B cell (primary cell): Measurements from ENCODE around the gene BMERB1. TPM values are rescaled to one million over a fixed set of nuclear protein-coding genes. Genes with fewer than 3 reads are reported as not detected.

Experiments
- ATAC-seq: fragments of 200-7000 bp; cut with Tn5 transposase; one replicate; pipeline ENCODE4 v1.10.0; 2021; ENCODE audit warnings: low read depth, mild to moderate bottlenecking, moderate number of reproducible peaks, moderate library complexity
- CTCF ChIA-PET: fragments of 350-600 bp; sonication (Branson Sonifier 250); formaldehyde crosslinking; loops from one replicate; lab custom pipeline; 2021; ENCODE audit warnings: antibody characterized with exemption, inconsistent platforms; lab: Charles Lee
- POLR2A ChIA-PET: fragments of 350-600 bp; sonication (Branson Sonifier 250); formaldehyde crosslinking; loops from one replicate; lab custom pipeline; 2021; ENCODE audit warnings: antibody characterized with exemption; lab: Charles Lee
- DNase-seq: peaks from one replicate; pipeline ENCODE4 v3.0.0; 2013
- H2AFZ ChIP-seq: 2 replicates; pipeline ENCODE4 v1.6.1; 2012; ENCODE audit warnings: mild to moderate bottlenecking, low read depth, low read length; ENCODE audit not compliant: insufficient read depth, poor library complexity, severe bottlenecking
- H3K27ac ChIP-seq, 2 donors: 1 replicate in 1 of 2; 2 replicates in 1 of 2; pipeline ENCODE4 v1.5.1; 2012 to 2013; ENCODE audit warnings: low read length in 2 of 2, mild to moderate bottlenecking in 2 of 2, moderate library complexity in 1 of 2
- H3K27me3 ChIP-seq, 4 experiments: fragments of 200-600 bp in 1 of 4; sonication (generic) in 1 of 4; replicated peaks in 1 of 4; 1 replicate in 2 of 4; 2 replicates in 2 of 4; pipeline versions ENCODE4 v1.6.1 to v1.7.0; 2013 to 2016; ENCODE audit warnings: low read length in 3 of 4, mild to moderate bottlenecking in 2 of 4, mixed read lengths in 1 of 4, moderate library complexity in 1 of 4; ENCODE audit not compliant: insufficient read depth in 4 of 4, control insufficient read depth in 3 of 4; ENCODE audit errors: control extremely low read depth in 1 of 4
- H3K36me3 ChIP-seq, 2 experiments: replicated peaks in 1 of 2; 1 replicate in 1 of 2; 2 replicates in 1 of 2; pipeline versions ENCODE4 v1.6.1 to v1.7.1; 2013; ENCODE audit warnings: low read length in 1 of 2; ENCODE audit not compliant: insufficient read depth in 2 of 2, control insufficient read depth in 1 of 2; ENCODE audit errors: control extremely low read depth in 1 of 2, extremely low read depth in 1 of 2
- H3K4me1 ChIP-seq, 2 donors: fragments of 200-600 bp in 1 of 2; sonication (generic) in 1 of 2; 1 replicate in 1 of 2; 2 replicates in 1 of 2; pipeline versions ENCODE4 v1.5.1 to v1.6.1; 2013 to 2017; ENCODE audit warnings: low read length in 2 of 2; ENCODE audit not compliant: control insufficient read depth in 2 of 2, insufficient read depth in 2 of 2
- H3K4me2 ChIP-seq: replicated peaks from 2 replicates; pipeline ENCODE3; 2012; ENCODE audit warnings: mild to moderate bottlenecking, low read depth, low read length; ENCODE audit not compliant: poor library complexity, severe bottlenecking
- H3K4me3 ChIP-seq, 5 experiments: fragments of 200-600 bp in 1 of 5; sonication (generic) in 1 of 5; 1 replicate in 3 of 5; 2 replicates in 2 of 5; pipeline versions ENCODE4 v1.5.1 to v1.7.0; 2011 to 2016; ENCODE audit warnings: low read length in 4 of 5, mild to moderate bottlenecking in 4 of 5, low read depth in 2 of 5, control low read depth in 1 of 5, moderate library complexity in 1 of 5; ENCODE audit not compliant: insufficient read depth in 1 of 5; ENCODE audit errors: control extremely low read depth in 1 of 5, extremely low read depth in 1 of 5
- H3K79me2 ChIP-seq: fragments of 200-600 bp; sonication (generic); one replicate; pipeline ENCODE4 v1.6.0; 2016; ENCODE audit warnings: low read length; ENCODE audit not compliant: control insufficient read depth, insufficient read depth
- H3K9ac ChIP-seq: fragments of 200-600 bp; sonication (generic); 2 replicates; pipeline ENCODE4 v1.6.1; 2017; ENCODE audit warnings: mild to moderate bottlenecking, low read length, moderate library complexity
- H3K9me3 ChIP-seq, 3 donors: one replicate each; pipeline versions ENCODE4 v1.6.1 to v1.7.1; 2013; ENCODE audit warnings: low read length in 2 of 3; ENCODE audit not compliant: control insufficient read depth in 2 of 3, insufficient read depth in 1 of 3; ENCODE audit errors: control extremely low read depth in 1 of 3
- H4K20me1 ChIP-seq: 2 replicates; pipeline ENCODE4 v1.6.0; 2012; ENCODE audit warnings: mild to moderate bottlenecking, low read length; ENCODE audit not compliant: insufficient read depth, control insufficient read depth, poor library complexity, severe bottlenecking
- H3K27ac Mint-ChIP-seq: one replicate; pipeline ENCODE4 v1.8.0; 2021; ENCODE audit warnings: mixed read lengths
- H3K27me3 Mint-ChIP-seq: one replicate; pipeline ENCODE4 v1.8.0; 2021; ENCODE audit warnings: mixed read lengths
- H3K4me1 Mint-ChIP-seq: one replicate; pipeline ENCODE4 v1.8.0; 2021; ENCODE audit warnings: mixed read lengths
- H3K4me3 Mint-ChIP-seq: one replicate; pipeline ENCODE4 v1.8.0; 2021; ENCODE audit warnings: mixed read lengths
- H3K9me3 Mint-ChIP-seq: one replicate; pipeline ENCODE4 v1.8.0; 2022; ENCODE audit warnings: mixed read lengths; ENCODE audit not compliant: insufficient read depth
- CTCF ChIP-seq: fragments of 200-600 bp; IDR thresholded peaks from one replicate; pipeline ENCODE4 v1.8.0; 2022; ENCODE audit warnings: antibody characterized with exemption, mild to moderate bottlenecking
- EZH2 ChIP-seq: IDR thresholded peaks from 2 replicates; pipeline ENCODE4 v1.6.1; 2012; ENCODE audit warnings: borderline replicate concordance, low read depth, mild to moderate bottlenecking, moderate library complexity, low read length; ENCODE audit not compliant: insufficient read depth, poor library complexity, severe bottlenecking
- WGBS: methylation state at CpG from one replicate; pipeline ENCODE4 v1.1.5; 2013; ENCODE audit warnings: missing lambda C conversion rate; ENCODE audit not compliant: insufficient coverage; 5-methylcytosine and 5-hydroxymethylcytosine counted together
- intact Hi-C: fragments of 100-400 bp; cut with micrococcal nuclease; formaldehyde crosslinking; loops from one replicate; pipeline ENCODE4 v1.10.0; 2022
- polyA plus RNA-seq: library from polyadenylated mRNA; depleted of rRNA; stranded (reverse); fragments of >200 nt; gene quantifications from 2 replicates; pipeline ENCODE4 v1.2.3, GENCODE V29; 2012
- total RNA-seq, 2 donors: library from RNA; stranded (reverse); fragments of 120-200 nt in 1 of 2; gene quantifications; 1 replicate in 1 of 2; 2 replicates in 1 of 2; pipeline versions ENCODE4 v1.2.3 to v1.2.4, GENCODE V29; 2013 to 2022

BMERB1 gene
- total and polyA plus RNA-seq, 2 donors (not counting 1 experiment from before 2014, with no cell fraction given), result 2.2 to 11.2 TPM

DNA sequence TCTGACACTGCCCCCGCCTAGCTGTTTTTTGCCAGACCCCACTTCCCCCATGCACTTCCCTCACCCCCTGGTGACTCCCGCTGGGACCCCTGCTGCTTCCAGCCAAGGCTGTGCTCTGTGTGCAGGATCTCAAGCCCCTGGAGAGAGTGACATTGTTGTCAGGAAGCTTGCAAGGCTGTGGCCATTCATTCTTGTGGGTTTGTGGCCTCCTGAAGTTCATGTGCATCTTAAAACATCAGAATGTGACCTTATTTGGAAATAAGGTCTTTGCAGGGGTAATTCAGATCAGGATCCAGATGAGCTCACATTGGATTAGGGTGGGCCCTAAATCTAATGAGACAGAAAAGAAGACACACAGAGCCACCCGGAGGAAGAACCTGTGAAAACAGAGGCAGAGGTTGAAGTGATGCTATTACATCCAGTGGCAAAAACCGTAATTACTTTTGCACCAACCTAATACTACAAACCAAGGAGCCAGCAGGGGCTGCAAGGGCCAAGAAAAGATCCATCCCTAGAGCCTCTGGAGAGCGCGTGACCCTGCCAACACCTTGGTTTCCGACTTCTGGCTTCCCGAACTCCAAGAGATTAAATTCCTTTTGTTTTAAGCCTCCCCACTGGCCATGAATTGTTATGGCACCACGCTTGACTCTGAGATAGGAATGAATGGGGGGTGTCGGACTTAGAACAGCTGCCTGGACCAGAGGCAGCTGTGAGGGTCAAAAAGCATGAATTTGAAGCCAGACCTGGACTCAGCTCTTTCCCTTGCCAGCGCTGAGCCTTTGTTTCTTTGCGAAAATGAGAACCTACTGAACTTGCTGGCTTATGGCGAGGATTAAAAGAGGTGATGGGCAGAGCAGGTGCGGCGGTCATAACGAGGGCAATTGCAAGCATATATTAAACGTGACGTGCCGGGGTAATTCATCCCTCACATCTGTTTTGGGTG, 75.5 kb downstream of the BMERB1 start:
- Histone ChIP-seq H3K79me2 (no peaks in the 10 kb centered on the region), H3K4me3 (no peak overlapping the region), H3K27ac (no peak overlapping the region), H3K4me1 (no peaks in the 10 kb centered on the region), H3K9me3 (no peaks in the 10 kb centered on the region), H3K4me2 (no peak overlapping the region), H3K27me3 (peaks cover 0 to 5% (median 0%) of the 10 kb centered on the region in 4 experiments), H4K20me1 (no peaks in the 10 kb centered on the region), H3K36me3 (no peaks in the 10 kb centered on the region), H3K9ac (no peak overlapping the region), H2AFZ (no peak overlapping the region)
- intact Hi-C loops, result no loop called here
- DNase-seq (no peak), ATAC-seq (no peak)
- CTCF ChIA-PET, result interaction anchor here (0.6 kb wide), 1 partner anchor 80 kb away, joined by 4 read pairs; no protein-coding TSS in a partner anchor
- 94% methylated on average over 17 of the region's 19 CpGs for WGBS
- Mint-ChIP-seq H3K4me3 (no peak overlapping the region), H3K9me3 (no peaks in the 10 kb centered on the region), H3K27me3 (peaks cover 19% of the 10 kb centered on the region), H3K27ac (no peak overlapping the region), H3K4me1 (no peaks in the 10 kb centered on the region)
- TF ChIP-seq EZH2, result no peak
- no peak for TF ChIP-seq CTCF
- POLR2A ChIA-PET, result interaction anchor here (0.6 kb wide), 1 partner anchor 104 kb away, joined by 3 read pairs; no protein-coding TSS in a partner anchor

DNA sequence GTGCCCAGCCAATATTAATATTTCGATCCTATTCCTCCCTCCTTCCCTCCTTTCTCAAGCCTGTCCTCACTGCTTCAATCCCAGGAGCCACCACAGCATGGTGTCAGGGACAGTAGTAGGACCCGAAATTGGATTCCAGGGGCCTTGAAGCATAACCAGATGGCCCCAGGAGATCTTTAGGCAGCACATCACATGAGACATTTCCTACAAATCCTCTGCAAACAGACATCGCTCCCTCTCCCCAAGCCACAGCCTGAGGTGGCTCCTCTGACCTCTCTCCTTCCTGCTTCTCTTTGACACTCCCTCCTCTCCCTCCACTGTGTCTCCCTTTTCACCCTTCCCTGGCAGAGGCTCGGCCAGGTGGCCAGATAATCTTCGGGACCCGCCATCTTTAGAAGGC, 76.6 kb downstream of the BMERB1 start:
- intact Hi-C loops, result no loop called here
- no peak overlapping the region for H3K9ac ChIP-seq
- peaks cover 0 to 3% (median 0%) of the 10 kb centered on the region in 3 donors for H3K9me3 ChIP-seq
- H3K4me1 ChIP-seq, result no peaks in the 10 kb centered on the region
- no peak overlapping the region for H2AFZ ChIP-seq
- TF ChIP-seq CTCF (no peak), EZH2 (no peak)
- H3K4me3 Mint-ChIP-seq, result no peak overlapping the region
- H3K79me2 ChIP-seq, result no peaks in the 10 kb centered on the region
- H3K36me3 ChIP-seq, result no peaks in the 10 kb centered on the region
- CTCF ChIA-PET, result no interaction called here
- peaks cover 15% of the 10 kb centered on the region for H3K27me3 Mint-ChIP-seq
- peaks cover 0 to 5% (median 0%) of the 10 kb centered on the region in 4 experiments for H3K27me3 ChIP-seq
- WGBS, result 83% methylated on average over 3 of the region's 6 CpGs
- no peaks in the 10 kb centered on the region for H4K20me1 ChIP-seq
- H3K27ac ChIP-seq, result no peak overlapping the region
- no peak overlapping the region for H3K4me2 ChIP-seq
- no peaks in the 10 kb centered on the region for H3K4me1 Mint-ChIP-seq
- ATAC-seq, result no peak
- H3K9me3 Mint-ChIP-seq, result no peaks in the 10 kb centered on the region
- POLR2A ChIA-PET, result no interaction called here
- H3K4me3 ChIP-seq, result no peak overlapping the region
- H3K27ac Mint-ChIP-seq, result no peak overlapping the region
- DNase-seq, result no peak
